ENCODE results near the gene NRG3. TPM values are rescaled to one million over a fixed set of nuclear protein-coding genes. Genes with fewer than 3 reads are reported as not detected.
"Not testable (repeated sequence)": the region's sequence is repeated elsewhere in the genome, so short reads cannot be mapped to it uniquely, and the experiment has no call there.

The NRG3 gene
- total RNA-seq, 2 donors from 2014 or later: 0.97 TPM; not detected in 1

DNA sequence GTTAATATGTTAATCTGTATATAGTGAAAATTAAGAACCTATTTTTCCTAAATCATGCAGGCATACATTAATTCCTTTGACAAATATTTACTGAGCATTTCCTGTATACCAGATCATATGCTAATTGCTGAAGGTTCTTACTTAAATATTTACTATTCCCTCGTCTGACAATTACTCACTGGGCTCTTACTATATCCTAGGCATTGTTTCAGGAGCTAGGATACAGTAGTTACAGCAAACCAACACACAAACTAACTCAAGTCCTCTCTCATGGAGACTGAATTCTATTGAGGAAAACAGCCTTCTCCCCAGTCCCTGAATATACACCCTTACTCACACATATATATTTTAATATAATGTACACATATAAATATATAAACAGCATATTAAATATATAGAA, 786.0 kb downstream of the NRG3 start:
- H3K27me3 ChIP-seq (replicated peaks; ENCODE audit: insufficient read depth): no peaks in the 10 kb centered on the region
- H3K4me1 ChIP-seq (replicated peaks): no peaks in the 10 kb centered on the region
- intact Hi-C loops (cut with DNase I): no loop called here
- no peaks in the 10 kb centered on the region for H3K9me3 ChIP-seq
- DNase-seq (ENCODE audit: low spot score): no peak
- TF ChIP-seq, protein P1, sequence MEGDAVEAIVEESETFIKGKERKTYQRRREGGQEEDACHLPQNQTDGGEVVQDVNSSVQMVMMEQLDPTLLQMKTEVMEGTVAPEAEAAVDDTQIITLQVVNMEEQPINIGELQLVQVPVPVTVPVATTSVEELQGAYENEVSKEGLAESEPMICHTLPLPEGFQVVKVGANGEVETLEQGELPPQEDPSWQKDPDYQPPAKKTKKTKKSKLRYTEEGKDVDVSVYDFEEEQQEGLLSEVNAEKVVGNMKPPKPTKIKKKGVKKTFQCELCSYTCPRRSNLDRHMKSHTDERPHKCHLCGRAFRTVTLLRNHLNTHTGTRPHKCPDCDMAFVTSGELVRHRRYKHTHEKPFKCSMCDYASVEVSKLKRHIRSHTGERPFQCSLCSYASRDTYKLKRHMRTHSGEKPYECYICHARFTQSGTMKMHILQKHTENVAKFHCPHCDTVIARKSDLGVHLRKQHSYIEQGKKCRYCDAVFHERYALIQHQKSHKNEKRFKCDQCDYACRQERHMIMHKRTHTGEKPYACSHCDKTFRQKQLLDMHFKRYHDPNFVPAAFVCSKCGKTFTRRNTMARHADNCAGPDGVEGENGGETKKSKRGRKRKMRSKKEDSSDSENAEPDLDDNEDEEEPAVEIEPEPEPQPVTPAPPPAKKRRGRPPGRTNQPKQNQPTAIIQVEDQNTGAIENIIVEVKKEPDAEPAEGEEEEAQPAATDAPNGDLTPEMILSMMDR (IDR thresholded peaks at IDR 0.05): no peak
- no peak overlapping the region for H3K4me3 ChIP-seq
- H3K36me3 ChIP-seq: no peaks in the 10 kb centered on the region
- H3K27ac ChIP-seq: no peak overlapping the region
- WGBS: 13% methylated on average over 1 of the region's 1 CpG

DNA sequence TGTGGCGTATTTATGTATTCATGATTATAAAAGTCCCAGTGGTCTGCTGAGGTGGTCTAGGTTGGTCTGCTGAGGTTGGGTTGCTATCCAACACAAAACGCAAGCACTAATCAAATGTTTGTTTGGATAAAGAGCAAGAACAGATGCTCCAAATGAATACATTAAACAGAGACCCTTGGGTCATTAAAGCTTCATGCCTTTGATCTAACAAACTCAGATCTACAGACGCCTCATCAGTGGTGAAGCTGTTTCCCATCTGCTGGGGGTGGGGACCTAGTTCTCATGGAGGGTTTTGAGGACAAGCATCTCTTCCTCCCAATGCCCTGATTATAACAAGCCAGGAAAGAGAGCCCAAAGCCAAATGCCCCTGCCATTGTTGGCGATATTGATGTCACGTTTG, 786.7 kb downstream of the NRG3 start:
- WGBS: 74% methylated on average over 5 of the region's 5 CpGs
- Histone ChIP-seq H3K4me1 (replicated peaks) (no peaks in the 10 kb centered on the region), H3K36me3 (no peaks in the 10 kb centered on the region), H3K9me3 (no peaks in the 10 kb centered on the region), H3K27ac (no peak overlapping the region), H3K4me3 (no peak overlapping the region), H3K27me3 (replicated peaks; ENCODE audit: insufficient read depth) (no peaks in the 10 kb centered on the region)
- TF ChIP-seq POLR2AphosphoS5 (IDR thresholded peaks at IDR 0.05) (no peak), POLR2A (IDR thresholded peaks at IDR 0.05) (no peak)
- TF ChIP-seq, protein P1 (IDR thresholded peaks at IDR 0.05): no peak
- no peak for DNase-seq (ENCODE audit: low spot score)
- intact Hi-C loops (cut with DNase I): no loop called here

DNA sequence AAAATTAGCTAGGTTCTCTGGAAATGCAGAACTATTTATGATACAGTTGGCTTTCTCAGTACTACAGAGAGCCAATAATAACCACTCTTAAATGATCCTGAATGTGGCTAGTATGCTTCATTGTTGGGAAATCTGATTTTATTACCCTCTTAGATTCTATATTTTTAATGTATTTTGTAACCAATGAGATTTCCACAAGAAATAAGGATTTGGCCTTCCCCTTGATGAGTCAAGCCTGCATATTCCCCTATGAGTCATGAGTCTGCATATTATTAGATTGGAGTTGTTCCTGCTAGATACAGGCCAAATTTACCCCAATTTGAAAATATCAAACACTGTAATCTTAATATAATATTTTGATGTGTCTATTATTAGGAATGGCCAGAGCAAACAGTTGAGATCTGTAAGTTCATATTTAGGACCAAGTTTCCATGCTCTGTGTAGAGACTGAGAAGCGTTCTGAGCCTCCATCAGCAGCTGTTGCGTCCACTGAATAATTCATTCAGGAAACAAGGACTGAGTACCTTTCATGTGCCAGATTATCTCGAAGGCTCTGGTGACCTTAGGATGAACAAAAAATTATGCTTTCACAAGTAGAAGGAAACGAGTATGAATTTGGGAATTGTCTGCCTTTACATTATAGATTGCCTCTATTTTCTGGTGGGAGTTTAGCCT, 793.4 kb downstream of the NRG3 start:
- no peaks in the 10 kb centered on the region for H3K36me3 ChIP-seq
- intact Hi-C loops (cut with DNase I): no loop called here
- H3K27ac ChIP-seq: no peak overlapping the region
- no peak overlapping the region for H3K4me3 ChIP-seq
- 85% methylated on average over 4 of the region's 4 CpGs for WGBS
- DNase-seq (ENCODE audit: low spot score): no peak
- no peaks in the 10 kb centered on the region for H3K27me3 ChIP-seq (replicated peaks; ENCODE audit: insufficient read depth)
- no peaks in the 10 kb centered on the region for H3K4me1 ChIP-seq (replicated peaks)
- TF ChIP-seq, protein P1 (IDR thresholded peaks at IDR 0.05): no peak
- TF ChIP-seq POLR2A (IDR thresholded peaks at IDR 0.05) (no peak), POLR2AphosphoS5 (IDR thresholded peaks at IDR 0.05) (no peak)
- no peaks in the 10 kb centered on the region for H3K9me3 ChIP-seq

DNA sequence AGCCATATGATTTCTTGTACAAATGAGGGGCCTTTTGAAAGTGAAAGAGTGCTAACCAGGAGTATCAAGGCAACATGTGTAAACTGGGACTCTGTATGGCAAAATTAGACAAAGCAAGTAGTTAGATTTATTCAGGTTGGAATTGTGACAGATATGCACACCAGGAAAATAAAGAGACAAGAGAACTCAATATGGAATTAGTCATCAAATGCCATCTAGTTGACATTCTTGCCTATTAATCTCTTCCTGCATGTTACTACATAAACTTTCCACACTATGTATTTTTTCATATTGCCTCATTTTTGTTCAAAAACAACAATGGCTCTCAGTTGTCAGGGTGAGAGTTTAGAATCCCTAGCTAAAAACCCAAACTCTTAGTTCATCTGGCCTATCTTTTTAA, 799.0 kb downstream of the NRG3 start:
- Histone ChIP-seq H3K27me3 (replicated peaks; ENCODE audit: insufficient read depth) (no peaks in the 10 kb centered on the region), H3K36me3 (no peaks in the 10 kb centered on the region), H3K4me1 (replicated peaks) (no peaks in the 10 kb centered on the region), H3K9me3 (no peaks in the 10 kb centered on the region), H3K4me3 (no peak overlapping the region), H3K27ac (no peak overlapping the region)
- TF ChIP-seq, protein P1 (IDR thresholded peaks at IDR 0.05): no peak
- TF ChIP-seq POLR2AphosphoS5 (IDR thresholded peaks at IDR 0.05) (no peak), POLR2A (IDR thresholded peaks at IDR 0.05) (no peak)
- intact Hi-C loops (cut with DNase I): no loop called here
- no peak for DNase-seq (ENCODE audit: low spot score)

DNA sequence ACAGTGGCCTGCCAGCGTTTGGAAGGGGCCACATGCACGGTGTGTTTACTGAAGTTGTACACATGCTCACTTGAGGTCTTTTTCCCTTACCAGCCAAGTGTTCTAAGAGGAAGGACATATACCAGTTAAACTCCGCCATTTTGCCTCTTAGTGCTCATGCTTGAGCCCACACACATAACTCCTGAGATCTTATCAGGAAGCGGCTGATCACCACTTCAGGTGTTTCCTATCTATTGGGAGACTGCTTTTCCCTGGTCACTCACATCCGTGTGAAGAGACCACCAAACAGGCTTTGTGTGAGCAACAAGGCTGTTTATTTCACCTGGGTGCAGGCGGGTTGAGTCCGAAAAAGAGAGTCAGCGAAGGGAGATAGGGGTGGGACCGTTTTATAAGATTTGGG, 802.9 kb downstream of the NRG3 start:
- intact Hi-C loops (cut with DNase I); H3K9me3 ChIP-seq; H3K4me3 ChIP-seq; H3K27ac ChIP-seq; H3K36me3 ChIP-seq; H3K4me1 ChIP-seq (replicated peaks); DNase-seq (ENCODE audit: low spot score); H3K27me3 ChIP-seq (replicated peaks; ENCODE audit: insufficient read depth): not testable (repeated sequence)
- WGBS: 90% methylated on average over 9 of the region's 9 CpGs

DNA sequence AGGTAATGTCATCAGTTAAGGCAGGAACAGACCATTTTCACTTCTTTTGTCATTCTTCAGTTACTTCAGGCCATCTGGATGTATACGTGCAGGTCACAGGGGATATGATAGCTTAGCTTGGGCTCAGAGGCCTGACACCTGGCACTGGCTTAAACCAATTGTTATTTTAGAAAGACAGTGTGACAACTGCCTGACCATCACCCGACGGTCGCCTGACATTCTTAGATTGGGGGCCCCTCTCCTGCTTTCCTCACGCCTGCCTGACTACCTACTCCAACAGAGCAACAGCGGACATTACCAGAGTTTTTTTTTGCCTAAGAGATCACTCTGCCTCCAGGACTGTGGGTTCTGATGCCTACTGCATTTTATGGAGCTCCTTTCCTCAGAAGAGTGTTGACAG, 803.5 kb downstream of the NRG3 start:
- H3K27ac ChIP-seq; H3K4me1 ChIP-seq (replicated peaks); H3K36me3 ChIP-seq; H3K4me3 ChIP-seq; H3K27me3 ChIP-seq (replicated peaks; ENCODE audit: insufficient read depth); H3K9me3 ChIP-seq; DNase-seq (ENCODE audit: low spot score); intact Hi-C loops (cut with DNase I): not testable (repeated sequence)
- WGBS: 83% methylated on average over 6 of the region's 6 CpGs

All from prostate gland (tissue), 2 donors.